ENCODE data around the gene DOCK7. TPM values are rescaled to one million over a fixed set of nuclear protein-coding genes. Genes with fewer than 3 reads are reported as not detected.
A peak's percentile ranks its signal among the peaks of the same experiment; 100 is the strongest.
"Not testable (repeated sequence)": the region's sequence is repeated elsewhere in the genome, so short reads cannot be mapped to it uniquely, and the experiment has no call there.

The DOCK7 gene
- total and polyA plus RNA-seq, 5 donors: 4.2 to 17.9 (median 12.6) TPM

GRCh38 chr1:62573675-62574074, 114.5 kb downstream of the DOCK7 start:
- ATAC-seq (no peak), DNase-seq (no peak)
- intact Hi-C loops (cut with DNase I): no loop called here
- Histone ChIP-seq H3K4me1 (ENCODE audit: control insufficient read depth, insufficient read depth, low read length) (no peaks in the 10 kb centered on the region), H3K27me3 (ENCODE audit: control insufficient read depth, insufficient read depth) (no peaks in the 10 kb centered on the region), H3K4me3 (ENCODE audit: low read length) (no peak overlapping the region), H3K9me3 (ENCODE audit: control insufficient read depth, low read length) (no peaks in the 10 kb centered on the region), H3K27ac (ENCODE audit: low read length) (no peak overlapping the region)
- WGBS: 39% methylated on average over 2 of the region's 2 CpGs

DNA sequence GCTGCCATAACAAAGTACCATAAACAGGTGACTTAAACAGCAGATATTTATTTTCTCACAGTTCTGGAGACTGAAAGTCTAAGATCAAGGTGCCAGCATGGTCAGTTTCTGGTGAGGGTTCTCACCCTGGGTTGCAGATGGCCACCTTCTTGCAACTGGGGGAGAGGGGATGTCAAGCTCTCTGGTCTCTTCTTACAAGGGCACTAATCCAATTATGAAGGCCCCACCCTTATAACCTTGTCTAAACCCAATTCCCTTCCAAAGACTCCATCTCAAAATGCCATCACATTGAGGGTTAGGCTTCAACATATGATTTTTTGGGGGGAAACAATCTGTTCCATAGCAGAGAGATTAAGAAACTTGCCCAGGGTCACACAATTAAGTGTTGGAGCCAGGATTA, 115.7 kb downstream of the DOCK7 start:
- no peaks in the 10 kb centered on the region for H3K9me3 ChIP-seq (ENCODE audit: control insufficient read depth, low read length)
- no peak for ATAC-seq
- intact Hi-C loops (cut with DNase I): no loop called here
- no peaks in the 10 kb centered on the region for H3K4me1 ChIP-seq (ENCODE audit: control insufficient read depth, insufficient read depth, low read length)
- no peak overlapping the region for H3K4me3 ChIP-seq (ENCODE audit: low read length)
- DNase-seq: no peak
- H3K27ac ChIP-seq (ENCODE audit: low read length): no peak overlapping the region
- no peaks in the 10 kb centered on the region for H3K27me3 ChIP-seq (ENCODE audit: control insufficient read depth, insufficient read depth)

DNA sequence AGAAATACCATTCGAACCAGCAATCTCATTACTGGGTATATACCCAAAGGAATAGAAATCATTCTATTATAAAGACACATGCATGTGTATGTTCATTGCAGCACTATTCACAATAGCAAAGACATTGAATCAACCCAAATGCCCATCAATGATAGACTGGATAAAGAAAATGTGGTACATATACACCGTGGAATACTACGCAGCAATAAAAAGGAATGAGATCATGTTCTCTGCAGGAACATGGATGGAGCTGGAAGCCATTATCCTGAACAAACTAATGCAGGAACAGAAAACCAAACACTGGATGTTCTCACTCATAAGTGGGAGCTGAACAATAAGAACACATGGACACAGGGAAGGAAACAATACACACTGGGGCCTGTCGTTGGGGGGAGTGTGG, 116.7 kb downstream of the DOCK7 start:
- H3K27me3 ChIP-seq (ENCODE audit: control insufficient read depth, insufficient read depth); ATAC-seq; H3K4me3 ChIP-seq (ENCODE audit: low read length); H3K4me1 ChIP-seq (ENCODE audit: control insufficient read depth, insufficient read depth, low read length); intact Hi-C loops (cut with DNase I); H3K9me3 ChIP-seq (ENCODE audit: control insufficient read depth, low read length); H3K27ac ChIP-seq (ENCODE audit: low read length); DNase-seq: not testable (repeated sequence)
- WGBS: 96% methylated on average over 4 of the region's 4 CpGs

DNA sequence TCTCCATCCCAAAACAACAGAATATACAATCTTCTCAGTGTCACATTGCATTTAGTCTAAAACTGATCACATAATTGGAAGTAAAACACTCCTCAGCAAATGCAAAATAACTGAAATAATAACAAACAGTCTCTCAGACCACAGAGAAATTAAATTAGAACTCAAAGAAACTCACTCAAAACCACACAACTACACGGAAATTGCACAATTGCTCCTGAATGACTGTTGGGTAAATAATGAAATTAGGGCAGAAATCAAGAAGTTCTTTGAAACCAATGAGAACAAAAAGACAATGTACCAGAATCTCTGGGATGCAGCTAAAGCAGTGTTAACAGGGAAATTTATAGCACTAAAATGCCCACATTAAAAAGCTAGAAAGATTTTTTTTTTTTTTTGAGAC, 120.3 kb downstream of the DOCK7 start:
- H3K4me1 ChIP-seq (ENCODE audit: control insufficient read depth, insufficient read depth, low read length); H3K27ac ChIP-seq (ENCODE audit: low read length); H3K9me3 ChIP-seq (ENCODE audit: control insufficient read depth, low read length); ATAC-seq; DNase-seq; H3K4me3 ChIP-seq (ENCODE audit: low read length); H3K27me3 ChIP-seq (ENCODE audit: control insufficient read depth, insufficient read depth); intact Hi-C loops (cut with DNase I): not testable (repeated sequence)
- WGBS: 82% methylated on average over 1 of the region's 1 CpG

DNA sequence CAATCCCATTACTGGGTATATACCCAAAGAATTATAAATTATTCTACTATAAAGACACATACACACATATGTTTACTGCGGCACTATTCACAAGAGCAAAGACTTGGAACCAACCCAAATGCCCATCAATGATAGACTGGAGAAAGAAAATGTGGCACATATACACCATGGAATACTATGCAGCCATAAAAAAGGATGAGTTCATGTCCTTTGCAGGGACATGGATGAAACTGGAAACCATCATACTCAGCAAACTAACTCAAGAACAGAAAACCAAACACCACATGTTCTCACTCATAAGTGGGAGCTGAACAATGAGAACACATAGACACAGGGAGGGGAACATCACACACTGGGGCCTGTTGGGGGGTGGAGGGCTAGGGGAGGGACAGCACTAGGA, 121.0 kb downstream of the DOCK7 start:
- H3K4me1 ChIP-seq (ENCODE audit: control insufficient read depth, insufficient read depth, low read length); H3K9me3 ChIP-seq (ENCODE audit: control insufficient read depth, low read length); H3K4me3 ChIP-seq (ENCODE audit: low read length); H3K27me3 ChIP-seq (ENCODE audit: control insufficient read depth, insufficient read depth); intact Hi-C loops (cut with DNase I); H3K27ac ChIP-seq (ENCODE audit: low read length); DNase-seq; ATAC-seq: not testable (repeated sequence)
- WGBS: 98% methylated on average over 1 of the region's 1 CpG

DNA sequence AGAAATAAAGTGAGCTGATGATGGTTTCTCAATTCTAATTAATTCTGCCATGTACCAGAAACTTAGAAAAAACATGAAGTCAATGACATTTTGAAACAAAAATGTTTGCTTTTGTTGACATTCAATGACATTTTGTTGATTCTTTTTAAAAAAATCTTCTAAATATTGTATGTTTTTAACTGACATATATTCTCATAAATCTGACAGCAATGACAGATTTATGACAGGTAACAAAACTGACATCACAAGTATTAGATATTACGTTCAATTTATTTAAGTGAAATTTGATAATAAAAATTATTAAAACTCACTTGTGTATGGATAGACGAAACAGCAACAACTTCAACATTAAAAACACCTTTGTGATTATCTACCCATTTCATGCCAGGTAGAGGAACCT, 126.9 kb downstream of the DOCK7 start:
- Histone ChIP-seq H3K27me3 (ENCODE audit: control insufficient read depth, insufficient read depth) (no peaks in the 10 kb centered on the region), H3K9me3 (ENCODE audit: control insufficient read depth, low read length) (no peaks in the 10 kb centered on the region), H3K4me1 (ENCODE audit: control insufficient read depth, insufficient read depth, low read length) (no peaks in the 10 kb centered on the region), H3K4me3 (ENCODE audit: low read length) (no peak overlapping the region), H3K27ac (ENCODE audit: low read length) (no peak overlapping the region)
- intact Hi-C loops (cut with DNase I): no loop called here
- 98% methylated on average over 2 of the region's 2 CpGs for WGBS
- ATAC-seq (no peak), DNase-seq (no peak)

DNA sequence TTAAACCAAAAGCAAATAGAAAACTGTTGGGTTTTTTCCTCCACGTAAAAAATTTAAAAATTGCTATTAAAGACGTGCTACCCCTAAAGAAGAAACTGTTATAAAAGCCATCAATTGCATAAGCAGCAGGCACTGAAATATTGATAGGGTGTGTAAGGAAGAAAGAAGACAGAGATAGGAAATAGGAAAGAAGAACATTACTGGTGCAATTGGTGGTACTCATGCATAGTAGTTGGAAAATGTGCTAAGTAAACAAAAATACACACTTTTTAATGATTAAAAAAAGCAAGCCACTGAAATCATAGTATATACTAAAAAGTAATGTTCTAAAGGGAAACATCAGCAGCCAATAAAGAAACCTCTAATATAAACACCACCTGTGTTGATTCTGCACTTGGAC, 143.6 kb downstream of the DOCK7 start:
- Histone ChIP-seq H3K4me3 (ENCODE audit: low read length) (no peak overlapping the region), H3K27me3 (ENCODE audit: control insufficient read depth, insufficient read depth) (no peaks in the 10 kb centered on the region), H3K27ac (ENCODE audit: low read length) (no peak overlapping the region), H3K9me3 (ENCODE audit: control insufficient read depth, low read length) (no peaks in the 10 kb centered on the region), H3K4me1 (ENCODE audit: control insufficient read depth, insufficient read depth, low read length) (no peaks in the 10 kb centered on the region)
- ATAC-seq: no peak
- 95% methylated on average over 2 of the region's 2 CpGs for WGBS
- DNase-seq: no peak
- intact Hi-C loops (cut with DNase I): no loop called here

DNA sequence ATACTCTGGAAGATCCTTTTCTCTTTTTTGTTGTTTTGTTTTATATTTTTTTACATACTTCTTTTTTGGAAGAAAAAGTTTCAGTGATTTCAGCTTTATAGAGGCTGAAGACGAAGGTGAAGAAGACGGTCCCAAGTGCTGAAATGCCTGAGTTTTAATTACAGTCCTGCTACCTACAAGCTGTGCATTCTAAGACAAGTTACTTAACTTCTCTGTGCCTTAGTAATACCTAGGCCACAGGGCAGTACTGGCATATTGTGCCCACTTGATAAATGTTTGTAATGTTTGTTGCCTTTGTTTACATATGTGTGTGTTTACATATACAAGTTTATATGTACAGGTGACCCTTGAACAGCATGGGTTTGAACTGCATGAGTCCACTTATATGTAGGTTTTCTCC, 147.1 kb downstream of the DOCK7 start:
- Histone ChIP-seq H3K27me3 (ENCODE audit: control insufficient read depth, insufficient read depth) (no peaks in the 10 kb centered on the region), H3K4me1 (ENCODE audit: control insufficient read depth, insufficient read depth, low read length) (no peaks in the 10 kb centered on the region), H3K9me3 (ENCODE audit: control insufficient read depth, low read length) (no peaks in the 10 kb centered on the region), H3K27ac (ENCODE audit: low read length) (no peak overlapping the region), H3K4me3 (ENCODE audit: low read length) (no peak overlapping the region)
- intact Hi-C loops (cut with DNase I): no loop called here
- DNase-seq: no peak
- 55% methylated on average over 2 of the region's 2 CpGs for WGBS
- ATAC-seq: no peak

- H3K4me3 ChIP-seq (ENCODE audit: low read length): no peak overlapping the region
- intact Hi-C loops (cut with DNase I): loop anchor here in 1 of 4 donors (10.0 kb wide), 1 partner anchor 206 kb away; no protein-coding TSS in a partner anchor
- 57% methylated on average over 2 of the region's 2 CpGs for WGBS
- DNase-seq (no peak), ATAC-seq (no peak)
- H3K27me3 ChIP-seq (ENCODE audit: control insufficient read depth, insufficient read depth): no peaks in the 10 kb centered on the region
- H3K4me1 ChIP-seq (ENCODE audit: control insufficient read depth, insufficient read depth, low read length): no peaks in the 10 kb centered on the region
- no peak overlapping the region for H3K27ac ChIP-seq (ENCODE audit: low read length)
- H3K9me3 ChIP-seq (ENCODE audit: control insufficient read depth, low read length): no peaks in the 10 kb centered on the region
These were observed 149.1 kb downstream of the DOCK7 start for GRCh38 chr1:62539028-62539447.

DNA sequence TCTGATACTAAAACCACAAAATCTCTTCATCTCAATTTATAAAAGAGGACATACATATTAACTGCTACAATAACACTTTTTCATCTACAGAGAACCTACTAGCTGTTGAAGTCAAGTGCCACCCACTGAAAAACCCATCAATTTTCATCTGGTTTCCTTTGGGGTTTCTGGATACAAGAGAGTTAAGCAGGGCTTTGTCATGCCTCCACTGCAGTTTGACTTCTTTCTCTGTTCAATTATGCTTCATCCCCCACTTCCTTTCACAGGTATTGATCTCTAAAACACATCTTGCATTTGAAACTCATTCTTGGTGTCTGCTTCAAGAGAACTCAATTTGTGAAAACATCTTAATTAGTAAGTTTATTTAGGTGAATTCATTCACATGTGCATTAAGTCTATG, 151.3 kb downstream of the DOCK7 start:
- no peaks in the 10 kb centered on the region for H3K27me3 ChIP-seq (ENCODE audit: control insufficient read depth, insufficient read depth)
- H3K9me3 ChIP-seq (ENCODE audit: control insufficient read depth, low read length): no peaks in the 10 kb centered on the region
- intact Hi-C loops (cut with DNase I): loop anchor here in 1 of 4 donors (10.0 kb wide), 1 partner anchor 208 kb away; no protein-coding TSS in a partner anchor
- DNase-seq (no peak), ATAC-seq (no peak)
- H3K27ac ChIP-seq (ENCODE audit: low read length): no peak overlapping the region
- no peak overlapping the region for H3K4me3 ChIP-seq (ENCODE audit: low read length)
- H3K4me1 ChIP-seq (ENCODE audit: control insufficient read depth, insufficient read depth, low read length): no peaks in the 10 kb centered on the region

GRCh38 chr1:62530516-62531154, 157.6 kb downstream of the DOCK7 start:
- ATAC-seq (peak in 1 of 2 donors; percentile 55), DNase-seq (peak in 2 of 3 donors; percentile 56 to 68)
- H3K9me3 ChIP-seq (ENCODE audit: control insufficient read depth, low read length): no peaks in the 10 kb centered on the region
- intact Hi-C loops (cut with DNase I): loop anchor here in 1 of 4 donors (10.0 kb wide), 1 partner anchor 214 kb away; no protein-coding TSS in a partner anchor
- H3K4me3 ChIP-seq (ENCODE audit: low read length): no peak overlapping the region
- no peaks in the 10 kb centered on the region for H3K4me1 ChIP-seq (ENCODE audit: control insufficient read depth, insufficient read depth, low read length)
- no peak overlapping the region for H3K27ac ChIP-seq (ENCODE audit: low read length)
- H3K27me3 ChIP-seq (ENCODE audit: control insufficient read depth, insufficient read depth): no peaks in the 10 kb centered on the region
- WGBS: 71% methylated on average over 6 of the region's 6 CpGs

GRCh38 chr1:62529227-62529626, 159.0 kb downstream of the DOCK7 start:
- DNase-seq: no peak

More at GRCh38 chr1:62529227-62529626, 159.0 kb downstream of the DOCK7 start:
- no peak for ATAC-seq
- Histone ChIP-seq H3K27ac (ENCODE audit: low read length) (no peak overlapping the region), H3K4me1 (ENCODE audit: control insufficient read depth, insufficient read depth, low read length) (no peaks in the 10 kb centered on the region), H3K27me3 (ENCODE audit: control insufficient read depth, insufficient read depth) (no peaks in the 10 kb centered on the region), H3K4me3 (ENCODE audit: low read length) (no peak overlapping the region), H3K9me3 (ENCODE audit: control insufficient read depth, low read length) (no peaks in the 10 kb centered on the region)
- 88% methylated on average over 4 of the region's 4 CpGs for WGBS
- intact Hi-C loops (cut with DNase I): no loop called here

Measured in right cardiac atrium (tissue), 5 donors.